Activated T-cell treated with anti-CD3 and anti-CD28 coated beads, Interleukin-2, amount 50 U/mL, for 4 hours (primary cell): Measurements from ENCODE around the gene ATPAF2. TPM values are rescaled to one million over a fixed set of nuclear protein-coding genes. Genes with fewer than 3 reads are reported as not detected.

Experiments used
- ATAC-seq, 2 donors: fragments of 200-7000 bp; cut with Tn5 transposase; one replicate each; pipeline ENCODE4 v1.10.0; 2021
- DNase-seq: peaks from one replicate; pipeline ENCODE4 v3.0.0-alpha.2; 2020
- H3K27me3 Mint-ChIP-seq: one replicate; pipeline ENCODE4 v1.8.0; 2021; ENCODE audit warnings: low read depth, mixed read lengths
- H3K36me3 Mint-ChIP-seq: one replicate; pipeline ENCODE4 v1.8.0; 2022; ENCODE audit warnings: mixed read lengths; ENCODE audit not compliant: insufficient read depth
- H3K4me1 Mint-ChIP-seq: one replicate; pipeline ENCODE4 v1.8.0; 2021; ENCODE audit warnings: low read depth, mixed read lengths
- H3K4me3 Mint-ChIP-seq: one replicate; pipeline ENCODE4 v1.8.0; 2021; ENCODE audit warnings: mild to moderate bottlenecking, moderate library complexity, mixed read lengths
- H3K9me3 Mint-ChIP-seq: one replicate; pipeline ENCODE4 v1.8.0; 2021; ENCODE audit warnings: mixed read lengths
- total RNA-seq, 3 donors: library from RNA; stranded (reverse); gene quantifications; one replicate each; pipeline ENCODE4 v1.2.1, GENCODE V29; 2021

Gene ATPAF2
- total RNA-seq, 3 donors from 2014 or later: 27.3 to 33.7 (median 33.4) TPM

GRCh38 chr17:17976931-17977570, 61.9 kb downstream of the ATPAF2 start:
- no peak for DNase-seq
- Mint-ChIP-seq H3K4me1 (peaks cover 7% of the 10 kb centered on the region), H3K9me3 (no peaks in the 10 kb centered on the region), H3K27me3 (no peaks in the 10 kb centered on the region), H3K4me3 (no peak overlapping the region), H3K36me3 (no peaks in the 10 kb centered on the region)
- ATAC-seq: no peak

- no peak for ATAC-seq
- no peaks in the 10 kb centered on the region for H3K36me3 Mint-ChIP-seq
- DNase-seq: no peak
- H3K9me3 Mint-ChIP-seq: no peaks in the 10 kb centered on the region
- H3K4me3 Mint-ChIP-seq: no peak overlapping the region
- no peaks in the 10 kb centered on the region for H3K27me3 Mint-ChIP-seq
- H3K4me1 Mint-ChIP-seq: peaks cover 18% of the 10 kb centered on the region
Observed at GRCh38 chr17:17975436-17975835, 63.5 kb downstream of the ATPAF2 start.

DNA sequence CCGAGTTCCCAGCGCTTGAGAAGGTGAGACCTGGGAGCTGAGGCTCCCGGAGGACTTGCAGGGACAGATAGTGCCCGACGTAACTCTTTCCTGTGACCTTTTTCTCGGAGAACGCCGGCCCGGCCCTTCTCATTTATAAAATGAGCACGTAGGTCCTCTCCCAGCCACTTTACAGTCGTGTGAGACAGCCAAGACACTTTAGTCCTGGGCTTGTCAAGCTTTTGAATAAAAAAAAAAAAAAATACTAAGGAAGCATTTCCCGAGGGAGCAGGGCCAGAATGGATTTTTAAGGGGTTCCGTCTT, 66.1 kb downstream of the ATPAF2 start:
- H3K27me3 Mint-ChIP-seq: no peaks in the 10 kb centered on the region
- no peaks in the 10 kb centered on the region for H3K9me3 Mint-ChIP-seq
- peak overlapping the region; percentile 92 for H3K4me3 Mint-ChIP-seq
- H3K36me3 Mint-ChIP-seq: no peaks in the 10 kb centered on the region
- DNase-seq (no peak), ATAC-seq (no peak)
- peaks cover 34% of the 10 kb centered on the region for H3K4me1 Mint-ChIP-seq

GRCh38 chr17:17972126-17972951, 66.6 kb downstream of the ATPAF2 start, which contains the start of the genes DRC3 and TOM1L2:
Gene DRC3 (plus strand): TSS chr17:17972862. CDS start chr17:17977599, 4,737 bp downstream.
Gene TOM1L2 (minus strand): TSS chr17:17972400. CDS start chr17:17972313, 87 bp downstream.
- H3K36me3 Mint-ChIP-seq: no peaks in the 10 kb centered on the region
- peak within 1 kb of the TSS; percentile 92 for H3K4me3 Mint-ChIP-seq
- peak; percentile 100 for DNase-seq
- no peaks in the 10 kb centered on the region for H3K9me3 Mint-ChIP-seq
- ATAC-seq: peak; percentile 94 to 97
- peaks cover 37% of the 10 kb centered on the region for H3K4me1 Mint-ChIP-seq
- H3K27me3 Mint-ChIP-seq: no peaks in the 10 kb centered on the region

GRCh38 chr17:17971431-17972125, 67.4 kb downstream of the ATPAF2 start:
- H3K9me3 Mint-ChIP-seq: no peaks in the 10 kb centered on the region
- ATAC-seq (no peak), DNase-seq (no peak)
- peak overlapping the region; percentile 92 for H3K4me3 Mint-ChIP-seq
- H3K27me3 Mint-ChIP-seq: no peaks in the 10 kb centered on the region
- no peaks in the 10 kb centered on the region for H3K36me3 Mint-ChIP-seq
- peaks cover 45% of the 10 kb centered on the region for H3K4me1 Mint-ChIP-seq

DNA sequence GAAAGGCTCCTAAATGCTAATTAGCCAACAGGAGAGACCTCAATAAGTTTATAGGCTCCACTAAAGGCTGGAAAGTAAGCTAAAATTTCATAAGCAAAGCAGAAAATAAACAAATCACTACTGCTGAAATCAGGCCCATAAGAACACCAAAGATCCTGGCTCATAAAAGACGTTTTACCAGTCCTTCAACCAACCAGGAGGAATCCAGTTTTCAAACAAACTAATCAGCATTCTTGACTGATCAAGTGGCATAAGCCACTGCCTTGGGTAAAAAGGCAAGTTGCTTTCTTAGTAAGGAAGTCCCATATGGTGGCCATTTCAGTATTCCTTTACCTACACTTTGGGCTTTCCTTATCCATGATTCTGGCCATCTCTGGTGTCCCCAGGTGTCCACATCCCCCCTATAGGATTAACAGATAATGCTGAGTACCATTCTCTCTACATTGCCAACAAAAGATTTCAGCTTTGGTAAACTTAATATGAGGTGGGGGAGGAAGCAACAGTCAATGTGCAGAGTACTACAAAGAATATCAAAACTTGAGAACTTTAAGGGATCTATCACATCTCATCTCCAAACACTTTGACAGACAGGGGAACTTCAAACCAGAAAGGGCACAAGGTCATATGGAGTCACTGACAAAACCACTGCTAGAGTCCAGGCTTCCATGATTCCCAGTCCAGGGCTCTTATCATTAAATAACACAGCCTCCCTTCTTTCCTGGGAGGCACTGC, 68.1 kb downstream of the ATPAF2 start:
- H3K9me3 Mint-ChIP-seq: no peaks in the 10 kb centered on the region
- no peak for DNase-seq
- peak overlapping the region; percentile 75 for H3K4me3 Mint-ChIP-seq
- no peaks in the 10 kb centered on the region for H3K27me3 Mint-ChIP-seq
- no peak for ATAC-seq
- H3K4me1 Mint-ChIP-seq: peaks cover 52% of the 10 kb centered on the region
- H3K36me3 Mint-ChIP-seq: peaks cover 4% of the 10 kb centered on the region

Other genes with a start within 250 kb of the ATPAF2 start
- 10 to 100 TPM; 34.3 to 44.0 (median 34.6) TPM for gene SREBF1, start 202.2 kb downstream of the ATPAF2 start, total RNA-seq
- gene TOM1L2, start 66.8 kb downstream of the ATPAF2 start, total RNA-seq: 1 to 10 TPM; 5.5 to 6.6 (median 5.5) TPM
- gene DRC3, start 66.3 kb downstream of the ATPAF2 start, total RNA-seq: 1 to 10 TPM in 1 of 3 donors, under 1 TPM in 2; 0.49 to 1.3 (median 0.55) TPM
- 1 to 10 TPM; 7.6 to 8.4 (median 8.3) TPM for gene GID4, start 240 bp upstream of the ATPAF2 start, total RNA-seq
- gene DRG2, start 48.8 kb upstream of the ATPAF2 start, total RNA-seq: 10 to 100 TPM; 68.5 to 72.0 (median 70.6) TPM
- gene MYO15A, start 69.6 kb upstream of the ATPAF2 start, total RNA-seq: under 1 TPM; 0.11 to 0.24 (median 0.23) TPM
- gene ALKBH5, start 144.7 kb upstream of the ATPAF2 start, total RNA-seq: 100 to 1,000 TPM; 112 to 120 (median 114) TPM
- 10 to 100 TPM; 18.1 to 19.8 (median 19.0) TPM for gene LLGL1, start 186.5 kb upstream of the ATPAF2 start, total RNA-seq
- gene FLII, start 219.6 kb upstream of the ATPAF2 start, total RNA-seq: 100 to 1,000 TPM; 235 to 264 (median 244) TPM
- gene MIEF2, start 221.5 kb upstream of the ATPAF2 start, total RNA-seq: 1 to 10 TPM; 1.5 to 3.0 (median 2.1) TPM